SU-DHL-6 (cell line): ENCODE measurements around the gene CARD14.

ENCODE experiments used
- H2AFZ ChIP-seq: fragments of 200-600 bp; sonication (generic); 2 replicates; pipeline ENCODE4 v1.6.1; 2014; ENCODE audit warnings: low read depth, mild to moderate bottlenecking, moderate library complexity, mixed read lengths, antibody characterized with exemption, low read length; ENCODE audit not compliant: severe bottlenecking
- H3F3A ChIP-seq: fragments of 200-600 bp; shearing (Covaris generic); 2 replicates; pipeline ENCODE4 v1.6.0; 2016; ENCODE audit warnings: antibody characterized with exemption, mild to moderate bottlenecking; ENCODE audit not compliant: insufficient read depth
- H3K27ac ChIP-seq: fragments of 200-600 bp; sonication (generic); 2 replicates; pipeline ENCODE4 v1.5.1; 2016; ENCODE audit warnings: low read depth, mild to moderate bottlenecking, low read length, moderate library complexity, mixed read lengths
- H3K27me3 ChIP-seq: fragments of 200-600 bp; sonication (generic), shearing (Covaris generic); 2 replicates; pipeline ENCODE4 v1.6.0; 2014; ENCODE audit warnings: mild to moderate bottlenecking, low read length
- H3K36me3 ChIP-seq: fragments of 200-600 bp; sonication (generic); 2 replicates; pipeline ENCODE4 v1.6.1; 2014; ENCODE audit warnings: mild to moderate bottlenecking, low read length, mixed read lengths
- H3K4me2 ChIP-seq: fragments of 300-600, 200-600 bp; shearing (Covaris generic), sonication (generic); 2 replicates; pipeline ENCODE4 v1.6.0; 2014; ENCODE audit warnings: low read length, low read depth, mild to moderate bottlenecking; ENCODE audit not compliant: poor library complexity, severe bottlenecking
- H3K4me3 ChIP-seq: fragments of 200-600 bp; sonication (generic); 2 replicates; pipeline ENCODE4 v1.5.1; 2014; ENCODE audit warnings: antibody characterized with exemption, low read length, mild to moderate bottlenecking, mixed read lengths; ENCODE audit not compliant: insufficient read depth, poor library complexity, severe bottlenecking
- H3K79me2 ChIP-seq: fragments of 200-600 bp; sonication (generic); 2 replicates; pipeline ENCODE4 v1.6.1; 2014; ENCODE audit warnings: mild to moderate bottlenecking, low read length, moderate library complexity; ENCODE audit not compliant: insufficient read depth
- H3K9ac ChIP-seq: fragments of 200-600 bp; sonication (generic); 2 replicates; pipeline ENCODE4 v1.7.0; 2014; ENCODE audit warnings: mild to moderate bottlenecking, low read length
- H3K9me2 ChIP-seq: fragments of 200-600 bp; sonication (generic); replicated peaks from 2 replicates; pipeline ENCODE4 v1.6.1; 2014; ENCODE audit warnings: low read length; ENCODE audit not compliant: insufficient read depth
- H3K9me3 ChIP-seq: fragments of 200-600 bp; sonication (generic); 2 replicates; pipeline ENCODE4 v1.6.1; 2014; ENCODE audit warnings: low read length, mixed read lengths; ENCODE audit not compliant: insufficient read depth
- H4K20me1 ChIP-seq: fragments of 200-600 bp; sonication (generic); 2 replicates; pipeline ENCODE4 v1.6.1; 2014; ENCODE audit warnings: low read depth, mild to moderate bottlenecking, antibody characterized with exemption, low read length, moderate library complexity, mixed read lengths
- EZH2phosphoT487 ChIP-seq: fragments of 200-600 bp; sonication (generic), shearing (Covaris generic); conservative IDR thresholded peaks from 2 replicates; pipeline ENCODE4 v1.6.1; 2018; ENCODE audit warnings: mild to moderate bottlenecking, antibody characterized with exemption, low read length, moderate library complexity, mixed read lengths
- TF ChIP-seq, protein P1 (sequence below): fragments of 200-600 bp; sonication (generic); IDR thresholded peaks from one replicate; pipeline ENCODE4 v1.5.1; 2017; ENCODE audit warnings: antibody characterized with exemption, mild to moderate bottlenecking, low read length, moderate library complexity; ENCODE audit not compliant: insufficient read depth, poor library complexity, severe bottlenecking

Gene CARD14

DNA sequence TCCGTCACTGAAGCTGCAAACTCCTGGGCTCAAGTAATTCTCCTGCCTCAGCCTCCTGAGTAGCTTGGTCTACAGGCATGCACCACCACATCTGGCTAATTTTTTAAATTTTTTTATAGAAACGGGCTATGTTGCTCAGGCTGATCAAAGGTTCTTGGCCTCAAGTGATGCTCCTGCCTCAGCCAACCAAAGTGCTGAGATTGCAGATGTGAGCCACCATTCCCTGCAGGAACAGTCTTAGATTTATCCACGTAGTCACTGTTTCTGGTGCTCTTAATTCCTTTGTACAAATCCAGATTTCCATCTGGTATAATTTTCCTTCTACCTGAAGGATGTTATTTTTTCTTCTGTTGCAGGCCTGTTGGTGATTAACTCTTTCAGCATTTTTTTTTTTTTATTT, 63.4 kb downstream of the CARD14 start:
- no peak for TF ChIP-seq EZH2phosphoT487
- TF ChIP-seq, protein P1, sequence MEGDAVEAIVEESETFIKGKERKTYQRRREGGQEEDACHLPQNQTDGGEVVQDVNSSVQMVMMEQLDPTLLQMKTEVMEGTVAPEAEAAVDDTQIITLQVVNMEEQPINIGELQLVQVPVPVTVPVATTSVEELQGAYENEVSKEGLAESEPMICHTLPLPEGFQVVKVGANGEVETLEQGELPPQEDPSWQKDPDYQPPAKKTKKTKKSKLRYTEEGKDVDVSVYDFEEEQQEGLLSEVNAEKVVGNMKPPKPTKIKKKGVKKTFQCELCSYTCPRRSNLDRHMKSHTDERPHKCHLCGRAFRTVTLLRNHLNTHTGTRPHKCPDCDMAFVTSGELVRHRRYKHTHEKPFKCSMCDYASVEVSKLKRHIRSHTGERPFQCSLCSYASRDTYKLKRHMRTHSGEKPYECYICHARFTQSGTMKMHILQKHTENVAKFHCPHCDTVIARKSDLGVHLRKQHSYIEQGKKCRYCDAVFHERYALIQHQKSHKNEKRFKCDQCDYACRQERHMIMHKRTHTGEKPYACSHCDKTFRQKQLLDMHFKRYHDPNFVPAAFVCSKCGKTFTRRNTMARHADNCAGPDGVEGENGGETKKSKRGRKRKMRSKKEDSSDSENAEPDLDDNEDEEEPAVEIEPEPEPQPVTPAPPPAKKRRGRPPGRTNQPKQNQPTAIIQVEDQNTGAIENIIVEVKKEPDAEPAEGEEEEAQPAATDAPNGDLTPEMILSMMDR, result no peak
- H3K9ac ChIP-seq, result no peak overlapping the region
- H3K9me2 ChIP-seq, result no peaks in the 10 kb centered on the region
- H3K27me3 ChIP-seq, result no peaks in the 10 kb centered on the region
- H2AFZ ChIP-seq, result no peak overlapping the region
- H3K27ac ChIP-seq, result no peak overlapping the region
- H3K79me2 ChIP-seq, result no peaks in the 10 kb centered on the region
- no peaks in the 10 kb centered on the region for H3K36me3 ChIP-seq
- H3F3A ChIP-seq, result no peaks in the 10 kb centered on the region
- H3K9me3 ChIP-seq, result peaks cover 6% of the 10 kb centered on the region; the same call in 1 of the 2 replicates
- H3K4me2 ChIP-seq, result no peak overlapping the region
- H4K20me1 ChIP-seq, result no peaks in the 10 kb centered on the region
- H3K4me3 ChIP-seq, result no peak overlapping the region

DNA sequence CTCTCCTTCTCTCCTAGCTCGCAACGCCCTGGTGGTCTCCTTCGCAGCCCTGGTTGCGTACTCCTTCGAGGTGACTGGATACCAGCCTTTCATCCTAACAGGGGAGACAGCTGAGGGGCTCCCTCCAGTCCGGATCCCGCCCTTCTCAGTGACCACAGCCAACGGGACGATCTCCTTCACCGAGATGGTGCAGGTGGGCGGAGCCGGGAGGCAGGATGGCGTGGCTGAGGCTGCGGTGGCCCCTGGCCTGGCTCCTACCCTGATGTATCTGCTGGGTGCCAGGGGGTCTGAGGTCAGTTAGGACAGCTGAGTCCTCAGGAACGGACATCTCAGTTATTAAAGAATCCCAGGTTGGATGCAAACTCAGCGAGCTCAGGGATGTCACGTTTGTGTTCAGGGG, 67.1 kb downstream of the CARD14 start:
- Histone ChIP-seq H3F3A (no peaks in the 10 kb centered on the region), H3K27me3 (no peaks in the 10 kb centered on the region), H3K9me2 (no peaks in the 10 kb centered on the region), H3K4me3 (no peak overlapping the region), H3K9ac (no peak overlapping the region), H4K20me1 (no peaks in the 10 kb centered on the region), H2AFZ (no peak overlapping the region), H3K79me2 (no peaks in the 10 kb centered on the region), H3K4me2 (no peak overlapping the region), H3K36me3 (no peaks in the 10 kb centered on the region), H3K27ac (no peak overlapping the region), H3K9me3 (peaks cover 6% of the 10 kb centered on the region; the same call in 1 of the 2 replicates)
- TF ChIP-seq, protein P1, result no peak
- TF ChIP-seq EZH2phosphoT487, result no peak

DNA sequence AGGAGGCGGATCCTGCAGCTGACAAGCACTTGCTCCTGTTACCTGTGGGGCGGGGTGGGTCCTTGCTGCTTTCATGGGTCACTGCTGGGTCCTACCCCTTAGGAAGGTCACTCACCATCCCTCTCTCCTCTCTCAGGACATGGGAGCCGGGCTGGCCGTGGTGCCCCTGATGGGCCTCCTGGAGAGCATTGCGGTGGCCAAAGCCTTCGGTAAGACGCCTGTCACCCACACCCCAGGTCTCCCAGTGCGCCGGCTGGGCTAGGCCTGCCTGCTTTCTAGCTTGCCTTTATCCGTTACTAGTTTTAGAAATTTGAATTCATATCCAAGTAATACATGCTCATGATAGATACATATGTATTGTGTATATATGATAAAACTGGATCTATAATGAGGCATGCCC, 67.6 kb downstream of the CARD14 start:
- Histone ChIP-seq H3K27me3 (no peaks in the 10 kb centered on the region), H3K4me2 (no peak overlapping the region), H3K4me3 (no peak overlapping the region), H3K36me3 (no peaks in the 10 kb centered on the region), H3K9ac (no peak overlapping the region), H3K9me3 (peaks cover 3% of the 10 kb centered on the region; the same call in 1 of the 2 replicates), H4K20me1 (no peaks in the 10 kb centered on the region), H3K9me2 (no peaks in the 10 kb centered on the region), H3K27ac (no peak overlapping the region), H2AFZ (no peak overlapping the region), H3F3A (no peaks in the 10 kb centered on the region), H3K79me2 (no peaks in the 10 kb centered on the region)
- no peak for TF ChIP-seq EZH2phosphoT487
- TF ChIP-seq, protein P1, result no peak
